Endothelial cell of umbilical vein (primary cell): ENCODE measurements around the gene RECQL5. TPM values are rescaled to one million over a fixed set of nuclear protein-coding genes. Genes with fewer than 3 reads are reported as not detected.

Experiments used
- BruUV-seq: library from RNA; stranded (reverse); fragments of 400-500 nt; replicated peaks from 2 replicates; lab custom pipeline; 2021; lab: Mats Ljungman, UMichigan
- CTCF ChIA-PET: fragments of 300-600, 350-600 bp; sonication (Branson Sonifier 250); formaldehyde crosslinking; loops from one replicate; lab custom pipeline; 2021; ENCODE audit warnings: antibody characterized with exemption, inconsistent platforms; lab: Charles Lee
- POLR2A ChIA-PET: fragments of 300-600, 350-600 bp; sonication (Branson Sonifier 250); formaldehyde crosslinking; loops from one replicate; lab custom pipeline; 2021; ENCODE audit warnings: antibody characterized with exemption, inconsistent platforms; lab: Charles Lee
- DNase-seq: peaks from one replicate; pipeline ENCODE4 v3.0.0-alpha.2; 2011; ENCODE audit warnings: low read depth, low spot score
- FAIRE-seq: peaks from 2 replicates; lab custom pipeline; 2011; peaks lifted over from hg19 to GRCh38; lab: Jason Lieb, UNC
- H2AFZ ChIP-seq: 2 replicates; pipeline ENCODE4 v1.6.0; 2012; ENCODE audit warnings: low read depth, low read length, control low read depth, inconsistent platforms
- H3K27ac ChIP-seq: 2 replicates; pipeline ENCODE4 v1.5.1; 2011; ENCODE audit warnings: low read depth, mild to moderate bottlenecking, control low read depth, low read length, moderate library complexity; ENCODE audit not compliant: insufficient read depth
- H3K27me3 ChIP-seq, 2 experiments: 2 replicates each; pipeline versions ENCODE4 v1.6.0 to v1.6.1; 2011; ENCODE audit warnings: low read length in 2 of 2, mixed read lengths in 1 of 2; ENCODE audit not compliant: control insufficient read depth in 2 of 2, insufficient read depth in 2 of 2
- H3K36me3 ChIP-seq, 2 experiments: 2 replicates in 1 of 2; 3 replicates in 1 of 2; pipeline ENCODE4 v1.5.1; 2011; ENCODE audit warnings: low read length in 2 of 2, mild to moderate bottlenecking in 1 of 2, moderate library complexity in 1 of 2; ENCODE audit not compliant: control insufficient read depth in 2 of 2, insufficient read depth in 2 of 2; ENCODE audit errors: extremely low read depth in 1 of 2
- H3K4me1 ChIP-seq: 3 replicates; pipeline ENCODE4 v1.5.1; 2011; ENCODE audit warnings: mild to moderate bottlenecking, low read length; ENCODE audit not compliant: control insufficient read depth, insufficient read depth; ENCODE audit errors: extremely low read depth
- H3K4me2 ChIP-seq: 2 replicates; pipeline ENCODE4 v1.6.1; 2011; ENCODE audit warnings: low read length, control low read depth, mixed read lengths; ENCODE audit not compliant: insufficient read depth
- H3K4me3 ChIP-seq, 3 experiments: fragments of 200-600 bp in 1 of 3; sonication (generic), shearing (Covaris generic) in 1 of 3; replicated peaks in 1 of 3; 2 replicates each; pipeline ENCODE4 v1.5.1; 2011 to 2016; ENCODE audit warnings: control low read depth in 3 of 3, low read length in 3 of 3, mild to moderate bottlenecking in 2 of 3, inconsistent platforms in 1 of 3, low read depth in 1 of 3, moderate library complexity in 1 of 3; ENCODE audit not compliant: insufficient read depth in 1 of 3
- H3K79me2 ChIP-seq: 2 replicates; pipeline ENCODE4 v1.6.0; 2012; ENCODE audit warnings: low read length, inconsistent platforms; ENCODE audit not compliant: control insufficient read depth, insufficient read depth
- H3K9ac ChIP-seq: replicated peaks from 2 replicates; pipeline ENCODE3; 2011; ENCODE audit warnings: low read length, control low read depth; ENCODE audit not compliant: insufficient read depth; ENCODE audit errors: extremely low read depth
- H3K9me1 ChIP-seq: replicated peaks from 3 replicates; pipeline ENCODE4 v1.6.0; 2011; ENCODE audit warnings: mild to moderate bottlenecking, low read length; ENCODE audit not compliant: control insufficient read depth, insufficient read depth; ENCODE audit errors: extremely low read depth
- H3K9me3 ChIP-seq: replicated peaks from 2 replicates; pipeline ENCODE4 v1.5.1; 2012; ENCODE audit warnings: low read length, inconsistent platforms; ENCODE audit not compliant: control insufficient read depth, insufficient read depth
- H4K20me1 ChIP-seq: replicated peaks from 2 replicates; pipeline ENCODE3; 2011; ENCODE audit warnings: mild to moderate bottlenecking, low read length; ENCODE audit not compliant: control insufficient read depth, insufficient read depth; ENCODE audit errors: extremely low read depth
- EZH2 ChIP-seq: IDR thresholded peaks from 2 replicates; pipeline ENCODE4 v1.6.1; 2012; ENCODE audit warnings: borderline replicate concordance, low read depth, mild to moderate bottlenecking, moderate library complexity, low read length, inconsistent platforms; ENCODE audit not compliant: severe bottlenecking
- FOS ChIP-seq: IDR thresholded peaks from 2 replicates; pipeline ENCODE4 v1.6.1; 2011; ENCODE audit warnings: mild to moderate bottlenecking, low read length, moderate library complexity, borderline replicate concordance; ENCODE audit not compliant: insufficient read depth
- GATA2 ChIP-seq: IDR thresholded peaks from 2 replicates; pipeline ENCODE4 v1.7.0; 2011; ENCODE audit warnings: low read depth, mild to moderate bottlenecking, moderate library complexity, mixed read lengths, low read length; ENCODE audit not compliant: insufficient read length, insufficient read depth
- JUN ChIP-seq: IDR thresholded peaks from 2 replicates; pipeline ENCODE4 v1.6.1; 2011; ENCODE audit warnings: borderline replicate concordance, low read depth; ENCODE audit not compliant: insufficient read length, insufficient read depth
- MYC ChIP-seq: IDR thresholded peaks from one replicate; pipeline ENCODE4 v1.6.1; 2011; ENCODE audit warnings: mild to moderate bottlenecking, low read depth, low read length
- POLR2A ChIP-seq: IDR thresholded peaks from 2 replicates; pipeline ENCODE4 v1.6.1; 2012; ENCODE audit warnings: low read depth, mild to moderate bottlenecking, control low read depth, low read length
- POLR2AphosphoS5 ChIP-seq: IDR thresholded peaks from 2 replicates; pipeline ENCODE4 v1.6.1; 2012; ENCODE audit warnings: low read depth, mild to moderate bottlenecking, control low read depth, low read length, moderate library complexity; ENCODE audit not compliant: insufficient read depth
- dilution Hi-C: fragments of 300-500 bp; cut with MboI; formaldehyde crosslinking; loops from one replicate; pipeline ENCODE4 v1.15.0; 2019; ENCODE audit warnings: low sequenced_read_pairs; ENCODE audit not compliant: extremely low pct_ligation_motif_present
- intact Hi-C: fragments of 100-400 bp; cut with micrococcal nuclease; formaldehyde crosslinking; loops from one replicate; pipeline ENCODE4 v1.10.0; 2022
- polyA plus RNA-seq, 4 experiments: library from polyadenylated mRNA; depleted of rRNA in 3 of 4; stranded (reverse) in 3 of 4; unstranded in 1 of 4; fragments of >200 nt; gene quantifications; 2 replicates each; pipeline versions ENCODE4 v1.2.1 to v1.2.3, GENCODE V29; 2011 to 2012; ENCODE audit warnings: missing spikeins in 1 of 4
- total RNA-seq: library from RNA; stranded (reverse); gene quantifications from 2 replicates; pipeline ENCODE4 v1.2.3, GENCODE V29; 2021
- TF ChIP-seq, protein P1 (sequence below), 2 donors: IDR thresholded peaks; 1 replicate in 1 of 2; 2 replicates in 1 of 2; pipeline ENCODE4 v1.5.1; 2011; ENCODE audit warnings: low read length in 2 of 2, mild to moderate bottlenecking in 2 of 2, moderate library complexity in 2 of 2, control low read depth in 1 of 2, inconsistent platforms in 1 of 2, low read depth in 1 of 2; ENCODE audit not compliant: insufficient read depth in 1 of 2; ENCODE audit errors: extremely low read depth in 1 of 2
- TF ChIP-seq, protein P2 (sequence below): IDR thresholded peaks from 2 replicates; pipeline ENCODE4 v1.6.1; 2011; ENCODE audit not compliant: insufficient read depth, insufficient read length

The RECQL5 gene
- total and polyA plus RNA-seq, 2 donors (not counting 3 experiments of a cell fraction or from before 2014, with no cell fraction given), result 21.3 to 30.7 TPM

DNA sequence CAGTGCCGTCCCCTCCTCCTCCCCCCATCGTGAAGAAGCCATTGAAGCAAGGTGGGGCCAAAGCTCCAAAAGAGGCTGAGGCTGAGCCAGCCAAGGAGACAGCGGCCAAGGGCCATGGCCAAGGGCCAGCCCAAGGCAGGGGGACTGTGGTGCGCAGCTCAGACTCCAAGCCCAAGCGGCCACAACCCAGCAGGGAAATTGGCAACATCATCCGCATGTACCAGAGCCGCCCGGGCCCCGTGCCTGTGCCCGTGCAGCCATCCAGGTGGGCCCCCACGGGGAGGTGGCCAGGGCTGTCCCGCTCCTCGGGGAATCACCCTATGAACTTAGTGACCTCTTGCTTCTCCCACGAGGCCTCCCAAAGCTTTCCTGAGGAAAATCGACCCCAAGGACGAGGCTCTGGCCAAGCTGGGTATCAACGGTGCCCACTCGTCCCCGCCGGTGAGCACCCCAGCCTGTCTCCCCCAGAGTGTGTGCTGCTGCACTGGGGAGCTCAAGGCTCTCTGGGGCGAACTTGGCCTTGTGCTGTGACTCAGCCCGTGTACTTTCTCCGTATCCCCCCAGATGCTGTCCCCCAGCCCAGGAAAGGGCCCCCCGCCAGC is 50.3 kb downstream of the RECQL5 start:
- H4K20me1 ChIP-seq, result no peaks in the 10 kb centered on the region
- no peak overlapping the region for H3K4me3 ChIP-seq
- H3K9me3 ChIP-seq, result no peaks in the 10 kb centered on the region
- CTCF ChIA-PET, result interaction anchor here (0.8 to 9.8 kb wide), 8 partner anchors 9 to 137 kb away, joined by 3 to 65 read pairs (median 8); partner anchors contain the start of gene SMIM5
- POLR2A ChIA-PET, result no interaction called here
- no peaks in the 10 kb centered on the region for H3K27me3 ChIP-seq
- no peak overlapping the region for H3K9ac ChIP-seq
- dilution Hi-C loops, result no loop called here
- H3K4me2 ChIP-seq, result no peak overlapping the region
- no peak overlapping the region for H3K27ac ChIP-seq
- DNase-seq (no peak), FAIRE-seq (no peak)
- no peak for TF ChIP-seq POLR2AphosphoS5
- TF ChIP-seq, protein P1, sequence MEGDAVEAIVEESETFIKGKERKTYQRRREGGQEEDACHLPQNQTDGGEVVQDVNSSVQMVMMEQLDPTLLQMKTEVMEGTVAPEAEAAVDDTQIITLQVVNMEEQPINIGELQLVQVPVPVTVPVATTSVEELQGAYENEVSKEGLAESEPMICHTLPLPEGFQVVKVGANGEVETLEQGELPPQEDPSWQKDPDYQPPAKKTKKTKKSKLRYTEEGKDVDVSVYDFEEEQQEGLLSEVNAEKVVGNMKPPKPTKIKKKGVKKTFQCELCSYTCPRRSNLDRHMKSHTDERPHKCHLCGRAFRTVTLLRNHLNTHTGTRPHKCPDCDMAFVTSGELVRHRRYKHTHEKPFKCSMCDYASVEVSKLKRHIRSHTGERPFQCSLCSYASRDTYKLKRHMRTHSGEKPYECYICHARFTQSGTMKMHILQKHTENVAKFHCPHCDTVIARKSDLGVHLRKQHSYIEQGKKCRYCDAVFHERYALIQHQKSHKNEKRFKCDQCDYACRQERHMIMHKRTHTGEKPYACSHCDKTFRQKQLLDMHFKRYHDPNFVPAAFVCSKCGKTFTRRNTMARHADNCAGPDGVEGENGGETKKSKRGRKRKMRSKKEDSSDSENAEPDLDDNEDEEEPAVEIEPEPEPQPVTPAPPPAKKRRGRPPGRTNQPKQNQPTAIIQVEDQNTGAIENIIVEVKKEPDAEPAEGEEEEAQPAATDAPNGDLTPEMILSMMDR (IDR thresholded peaks at IDR 0.05; ENCODE audit: extremely low read depth in 1 of 2, insufficient read depth in 1 of 2, low read depth in 1 of 2, low read length in 2 of 2), result no peak
- TF ChIP-seq FOS, result no peak
- no peak for TF ChIP-seq EZH2
- TF ChIP-seq POLR2A, result no peak
- no peak for TF ChIP-seq JUN
- TF ChIP-seq MYC, result no peak
- no peak for TF ChIP-seq GATA2
- TF ChIP-seq, protein P2, sequence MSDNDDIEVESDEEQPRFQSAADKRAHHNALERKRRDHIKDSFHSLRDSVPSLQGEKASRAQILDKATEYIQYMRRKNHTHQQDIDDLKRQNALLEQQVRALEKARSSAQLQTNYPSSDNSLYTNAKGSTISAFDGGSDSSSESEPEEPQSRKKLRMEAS, result no peak
- no peak overlapping the region for H2AFZ ChIP-seq
- H3K79me2 ChIP-seq, result no peaks in the 10 kb centered on the region
- intact Hi-C loops, result no loop called here
- no peaks in the 10 kb centered on the region for H3K36me3 ChIP-seq
- H3K9me1 ChIP-seq, result no peaks in the 10 kb centered on the region
- BruUV-seq, result no TSS peak
- H3K4me1 ChIP-seq, result no peaks in the 10 kb centered on the region
